Measurements from ENCODE around the gene PRKCD.

PRKCD gene

GRCh38 chr3:53154881-53155285 is 6.1 kb upstream of the PRKCD start:
- H3K9ac ChIP-seq (ENCODE audit: low read depth, low read length, poor library complexity), result no peak overlapping the region
- no peak overlapping the region for H3K27ac ChIP-seq (replicated peaks; ENCODE audit: low read length)
- H2BK5ac ChIP-seq (ENCODE audit: low read length), result no peak overlapping the region
- no peak overlapping the region for H3K4me2 ChIP-seq (ENCODE audit: insufficient read depth, low read length, poor library complexity, severe bottlenecking)
- H3K14ac ChIP-seq (ENCODE audit: low read length), result no peak overlapping the region
- H4K8ac ChIP-seq (ENCODE audit: low read depth, low read length), result no peak overlapping the region
- peaks cover 0 to 98% (median 15%) of the 10 kb centered on the region in 3 experiments for H3K27me3 ChIP-seq (ENCODE audit: control insufficient read depth in 3 of 3, insufficient read depth in 3 of 3, low read depth in 1 of 3, low read length in 3 of 3)
- no peak overlapping the region for H3K4ac ChIP-seq (ENCODE audit: low read length)
- no peak overlapping the region for H2BK15ac ChIP-seq (ENCODE audit: low read length)
- no peak overlapping the region for H3K23ac ChIP-seq (ENCODE audit: low read depth, low read length, poor library complexity)
- no peak for DNase-seq (ENCODE audit: low spot score)
- no peak overlapping the region for H2AFZ ChIP-seq (ENCODE audit: low read length)
- H3K36me3 ChIP-seq (replicated peaks in 1 of 2; ENCODE audit: control insufficient read depth in 2 of 2, insufficient read depth in 2 of 2, low read length in 2 of 2), result no peaks in the 10 kb centered on the region
- H4K91ac ChIP-seq (ENCODE audit: low read depth, low read length, poor library complexity), result no peak overlapping the region
- peak overlapping the region; percentile 65 for H3K18ac ChIP-seq (ENCODE audit: low read length)
- no peaks in the 10 kb centered on the region for H3K9me3 ChIP-seq (replicated peaks in 1 of 2; ENCODE audit: control insufficient read depth in 2 of 2, insufficient read depth in 1 of 2, low read depth in 1 of 2, low read length in 2 of 2)
- H3K4me3 ChIP-seq (ENCODE audit: low read length in 2 of 2), result no peak overlapping the region
- WGBS, 2 donors (ENCODE audit: extremely low coverage in 2 of 2, insufficient read length in 2 of 2, insufficient replicate concordance in 1 of 2), result no CpG with 5 or more reads among the region's 4 CpGs
- H3K79me1 ChIP-seq (ENCODE audit: low read depth, low read length), result no peaks in the 10 kb centered on the region
- H2BK120ac ChIP-seq (ENCODE audit: low read depth, low read length), result peak overlapping the region; percentile 16
- no peak overlapping the region for H2BK12ac ChIP-seq (ENCODE audit: low read length)
- peaks cover 0 to 16% of the 10 kb centered on the region in 2 donors for H3K4me1 ChIP-seq (ENCODE audit: control insufficient read depth in 2 of 2, insufficient read depth in 1 of 2, low read depth in 1 of 2, low read length in 2 of 2)
- H2AK5ac ChIP-seq (ENCODE audit: low read depth, low read length), result peak overlapping the region; percentile 83

- Histone ChIP-seq H3K23ac (ENCODE audit: low read depth, low read length, poor library complexity) (peak overlapping the region; percentile 38), H2BK5ac (ENCODE audit: low read length) (no peak overlapping the region), H4K91ac (ENCODE audit: low read depth, low read length, poor library complexity) (no peak overlapping the region), H4K8ac (ENCODE audit: low read depth, low read length) (no peak overlapping the region), H3K36me3 (replicated peaks in 1 of 2; ENCODE audit: control insufficient read depth in 2 of 2, insufficient read depth in 2 of 2, low read length in 2 of 2) (no peaks in the 10 kb centered on the region), H3K18ac (ENCODE audit: low read length) (peak overlapping the region; percentile 2), H2BK15ac (ENCODE audit: low read length) (peak overlapping the region; percentile 76), H2AK5ac (ENCODE audit: low read depth, low read length) (peak overlapping the region; percentile 83), H3K9me3 (replicated peaks in 1 of 2; ENCODE audit: control insufficient read depth in 2 of 2, insufficient read depth in 1 of 2, low read depth in 1 of 2, low read length in 2 of 2) (no peaks in the 10 kb centered on the region), H3K79me1 (ENCODE audit: low read depth, low read length) (no peaks in the 10 kb centered on the region), H3K4ac (ENCODE audit: low read length) (no peak overlapping the region), H2AFZ (ENCODE audit: low read length) (no peak overlapping the region), H3K9ac (ENCODE audit: low read depth, low read length, poor library complexity) (no peak overlapping the region), H2BK120ac (ENCODE audit: low read depth, low read length) (no peak overlapping the region), H3K4me1 (ENCODE audit: control insufficient read depth in 2 of 2, insufficient read depth in 1 of 2, low read depth in 1 of 2, low read length in 2 of 2) (peaks cover 0 to 22% of the 10 kb centered on the region in 2 donors), H3K27me3 (ENCODE audit: control insufficient read depth in 3 of 3, insufficient read depth in 3 of 3, low read depth in 1 of 3, low read length in 3 of 3) (peaks cover 0 to 98% (median 23%) of the 10 kb centered on the region in 3 experiments), H3K4me2 (ENCODE audit: insufficient read depth, low read length, poor library complexity, severe bottlenecking) (no peak overlapping the region), H3K4me3 (ENCODE audit: low read length in 2 of 2) (no peak overlapping the region), H3K27ac (replicated peaks; ENCODE audit: low read length) (no peak overlapping the region), H2BK12ac (ENCODE audit: low read length) (peak overlapping the region; percentile 86), H3K14ac (ENCODE audit: low read length) (no peak overlapping the region)
- no peak for DNase-seq (ENCODE audit: low spot score)
- WGBS, 2 donors (ENCODE audit: extremely low coverage in 2 of 2, insufficient read length in 2 of 2, insufficient replicate concordance in 1 of 2), result no CpG with 5 or more reads among the region's 6 CpGs
These were observed 5.2 kb upstream of the PRKCD start for GRCh38 chr3:53155760-53156159.

- Histone ChIP-seq H3K27ac (replicated peaks; ENCODE audit: low read length) (no peak overlapping the region), H3K4me1 (ENCODE audit: control insufficient read depth in 2 of 2, insufficient read depth in 1 of 2, low read depth in 1 of 2, low read length in 2 of 2) (peaks cover 0 to 22% of the 10 kb centered on the region in 2 donors), H3K14ac (ENCODE audit: low read length) (peak overlapping the region; percentile 72), H4K91ac (ENCODE audit: low read depth, low read length, poor library complexity) (no peak overlapping the region), H2BK12ac (ENCODE audit: low read length) (peak overlapping the region; percentile 44), H4K8ac (ENCODE audit: low read depth, low read length) (no peak overlapping the region), H3K9ac (ENCODE audit: low read depth, low read length, poor library complexity) (no peak overlapping the region), H2BK5ac (ENCODE audit: low read length) (peak overlapping the region; percentile 62), H3K4me3 (ENCODE audit: low read length in 2 of 2) (peak overlapping the region in 1 of 2 donors; percentile 53), H3K36me3 (replicated peaks in 1 of 2; ENCODE audit: control insufficient read depth in 2 of 2, insufficient read depth in 2 of 2, low read length in 2 of 2) (no peaks in the 10 kb centered on the region), H3K27me3 (ENCODE audit: control insufficient read depth in 3 of 3, insufficient read depth in 3 of 3, low read depth in 1 of 3, low read length in 3 of 3) (peaks cover 0 to 98% (median 24%) of the 10 kb centered on the region in 3 experiments), H3K23ac (ENCODE audit: low read depth, low read length, poor library complexity) (no peak overlapping the region), H2BK120ac (ENCODE audit: low read depth, low read length) (peak overlapping the region; percentile 36), H3K18ac (ENCODE audit: low read length) (peak overlapping the region; percentile 94), H3K4ac (ENCODE audit: low read length) (no peak overlapping the region), H2AFZ (ENCODE audit: low read length) (no peak overlapping the region), H3K4me2 (ENCODE audit: insufficient read depth, low read length, poor library complexity, severe bottlenecking) (peak overlapping the region; percentile 35), H3K9me3 (replicated peaks in 1 of 2; ENCODE audit: control insufficient read depth in 2 of 2, insufficient read depth in 1 of 2, low read depth in 1 of 2, low read length in 2 of 2) (no peaks in the 10 kb centered on the region), H2AK5ac (ENCODE audit: low read depth, low read length) (peak overlapping the region; percentile 94), H2BK15ac (ENCODE audit: low read length) (peak overlapping the region; percentile 71), H3K79me1 (ENCODE audit: low read depth, low read length) (no peaks in the 10 kb centered on the region)
- no peak for DNase-seq (ENCODE audit: low spot score)
- no CpG with 5 or more reads among the region's 36 CpGs for WGBS, 2 donors (ENCODE audit: extremely low coverage in 2 of 2, insufficient read length in 2 of 2, insufficient replicate concordance in 1 of 2)
These were observed 4.6 kb upstream of the PRKCD start for GRCh38 chr3:53156368-53156834.

- Histone ChIP-seq H3K18ac (ENCODE audit: low read length) (no peak overlapping the region), H3K4ac (ENCODE audit: low read length) (no peak overlapping the region), H3K79me1 (ENCODE audit: low read depth, low read length) (no peaks in the 10 kb centered on the region), H3K27ac (replicated peaks; ENCODE audit: low read length) (no peak overlapping the region), H2BK15ac (ENCODE audit: low read length) (peak overlapping the region; percentile 1), H3K4me3 (ENCODE audit: low read length in 2 of 2) (no peak overlapping the region), H3K23ac (ENCODE audit: low read depth, low read length, poor library complexity) (no peak overlapping the region), H4K8ac (ENCODE audit: low read depth, low read length) (no peak overlapping the region), H2AFZ (ENCODE audit: low read length) (no peak overlapping the region), H3K36me3 (replicated peaks in 1 of 2; ENCODE audit: control insufficient read depth in 2 of 2, insufficient read depth in 2 of 2, low read length in 2 of 2) (no peaks in the 10 kb centered on the region), H3K4me1 (ENCODE audit: control insufficient read depth in 2 of 2, insufficient read depth in 1 of 2, low read depth in 1 of 2, low read length in 2 of 2) (peaks cover 2 to 30% of the 10 kb centered on the region in 2 donors), H2AK5ac (ENCODE audit: low read depth, low read length) (peak overlapping the region; percentile 9), H3K4me2 (ENCODE audit: insufficient read depth, low read length, poor library complexity, severe bottlenecking) (no peak overlapping the region), H3K14ac (ENCODE audit: low read length) (no peak overlapping the region), H3K9me3 (replicated peaks in 1 of 2; ENCODE audit: control insufficient read depth in 2 of 2, insufficient read depth in 1 of 2, low read depth in 1 of 2, low read length in 2 of 2) (no peaks in the 10 kb centered on the region), H4K91ac (ENCODE audit: low read depth, low read length, poor library complexity) (no peak overlapping the region), H2BK12ac (ENCODE audit: low read length) (no peak overlapping the region), H3K9ac (ENCODE audit: low read depth, low read length, poor library complexity) (no peak overlapping the region), H2BK120ac (ENCODE audit: low read depth, low read length) (no peak overlapping the region), H3K27me3 (ENCODE audit: control insufficient read depth in 3 of 3, insufficient read depth in 3 of 3, low read depth in 1 of 3, low read length in 3 of 3) (peaks cover 0 to 93% (median 25%) of the 10 kb centered on the region in 3 experiments), H2BK5ac (ENCODE audit: low read length) (no peak overlapping the region)
- DNase-seq (ENCODE audit: low spot score), result no peak
- no CpG with 5 or more reads among the region's 3 CpGs for WGBS, 2 donors (ENCODE audit: extremely low coverage in 2 of 2, insufficient read length in 2 of 2, insufficient replicate concordance in 1 of 2)
These were observed 2.9 kb upstream of the PRKCD start for GRCh38 chr3:53157974-53158580.
